HepG2 (cell line): ENCODE data around the gene ADCY7. TPM values are rescaled to one million over a fixed set of nuclear protein-coding genes. Genes with fewer than 3 reads are reported as not detected.

Experiments used
- ATF4 ChIP-seq, 2 experiments: fragments of 450-650 bp in 1 of 2; sonication (generic) in 1 of 2; formaldehyde crosslinking; IDR thresholded peaks; 2 replicates each; pipeline versions ENCODE4 v1.5.0 to v1.8.0; 2020 to 2022; ENCODE audit warnings: mild to moderate bottlenecking in 1 of 2, missing genetic modification reagents in 1 of 2
- CENPT ChIP-seq: sonication (generic); formaldehyde crosslinking; IDR thresholded peaks from 2 replicates; pipeline ENCODE4 v1.8.0; 2022; ENCODE audit warnings: low read depth, mild to moderate bottlenecking, moderate library complexity, missing genetic modification reagents
- EP300 ChIP-seq, 3 experiments: sonication (generic) in 1 of 3; formaldehyde crosslinking in 1 of 3; IDR thresholded peaks; 2 replicates each; pipeline versions ENCODE4 v1.5.1 to v1.6.1; 2011 to 2020; ENCODE audit warnings: low read depth in 2 of 3, low read length in 2 of 3, borderline replicate concordance in 1 of 3, improper control_type of control experiment in 1 of 3, mild to moderate bottlenecking in 1 of 3, missing genetic modification reagents in 1 of 3, moderate library complexity in 1 of 3
- FOXA1 ChIP-seq, 2 experiments: fragments of 450-650 bp in 1 of 2; sonication (generic) in 1 of 2; formaldehyde crosslinking in 1 of 2; IDR thresholded peaks; 2 replicates each; pipeline versions ENCODE4 v1.4.0 to v1.6.1; 2016 to 2020; ENCODE audit warnings: missing genetic modification reagents in 1 of 2
- GRHL1 ChIP-seq: sonication (generic); formaldehyde crosslinking; conservative IDR thresholded peaks from 2 replicates; pipeline ENCODE4 v1.8.0; 2022; ENCODE audit warnings: missing genetic modification reagents
- GTF3A ChIP-seq: sonication (generic); formaldehyde crosslinking; conservative IDR thresholded peaks from 2 replicates; pipeline ENCODE4 v1.4.0; 2020; ENCODE audit warnings: mild to moderate bottlenecking, missing genetic modification reagents
- HDAC1 ChIP-seq: sonication (generic); formaldehyde crosslinking; IDR thresholded peaks from 2 replicates; pipeline ENCODE4 v1.5.1; 2020; ENCODE audit warnings: mild to moderate bottlenecking, missing genetic modification reagents
- HOXD1 ChIP-seq: sonication (generic); formaldehyde crosslinking; IDR thresholded peaks from 2 replicates; pipeline ENCODE4 v1.5.0; 2020; ENCODE audit warnings: missing genetic modification reagents
- KLF15 ChIP-seq: sonication (generic); formaldehyde crosslinking; IDR thresholded peaks from 2 replicates; pipeline ENCODE4 v1.8.1; 2023; ENCODE audit warnings: borderline replicate concordance, mild to moderate bottlenecking, inconsistent platforms, missing genetic modification reagents, mixed read lengths
- MNT ChIP-seq: fragments of 450-650 bp; IDR thresholded peaks from 2 replicates; pipeline ENCODE4 v1.6.1; 2016
- REPIN1 ChIP-seq: sonication (generic); formaldehyde crosslinking; IDR thresholded peaks from 2 replicates; pipeline ENCODE4 v1.8.0; 2022; ENCODE audit warnings: missing genetic modification reagents, low read depth, mild to moderate bottlenecking, borderline replicate concordance
- ZBTB4 ChIP-seq: sonication (generic); formaldehyde crosslinking; IDR thresholded peaks from 2 replicates; pipeline ENCODE4 v1.4.0; 2020; ENCODE audit warnings: missing genetic modification reagents, mild to moderate bottlenecking, borderline replicate concordance
- ZFY ChIP-seq: sonication (generic); formaldehyde crosslinking; IDR thresholded peaks from 2 replicates; pipeline ENCODE4 v1.4.0; 2020; ENCODE audit warnings: missing genetic modification reagents
- ZNF256 ChIP-seq: sonication (generic); formaldehyde crosslinking; conservative IDR thresholded peaks from 2 replicates; pipeline ENCODE4 v1.4.0; 2020; ENCODE audit warnings: missing genetic modification reagents
- ZNF326 ChIP-seq: sonication (generic); formaldehyde crosslinking; IDR thresholded peaks from 2 replicates; pipeline ENCODE4 v1.4.0; 2020; ENCODE audit warnings: missing genetic modification reagents, borderline replicate concordance
- ZNF329 ChIP-seq: sonication (generic); formaldehyde crosslinking; IDR thresholded peaks from 2 replicates; pipeline ENCODE4 v1.9.0; 2021; ENCODE audit warnings: low read depth, mild to moderate bottlenecking, missing genetic modification reagents
- ZNF414 ChIP-seq: sonication (generic); formaldehyde crosslinking; IDR thresholded peaks from 2 replicates; pipeline ENCODE4 v1.5.0; 2020; ENCODE audit warnings: missing genetic modification reagents
- ZNF577 ChIP-seq: sonication (generic); formaldehyde crosslinking; IDR thresholded peaks from 2 replicates; pipeline ENCODE4 v1.4.0; 2020; ENCODE audit warnings: mild to moderate bottlenecking, low read depth, missing genetic modification reagents, borderline replicate concordance
- ZNF674 ChIP-seq: sonication (generic); formaldehyde crosslinking; IDR thresholded peaks from 2 replicates; pipeline ENCODE4 v1.5.0; 2020; ENCODE audit warnings: low read depth, mild to moderate bottlenecking, missing genetic modification reagents
- polyA plus RNA-seq, 8 experiments: library from polyadenylated mRNA; depleted of rRNA in 3 of 8; stranded (reverse) in 7 of 8; unstranded in 1 of 8; fragments of >200 nt; fragmentation: Illumina TruSeq in 4 of 8; extraction: Trizol in 4 of 8; gene quantifications; 2 replicates each; pipeline versions ENCODE4 v1.2.1 to v1.2.3, GENCODE V29; 2011 to 2016; ENCODE audit warnings: low read depth in 4 of 8, missing spikeins in 1 of 8, mixed read lengths in 1 of 8; ENCODE audit not compliant: insufficient read depth in 1 of 8
- total RNA-seq, 5 experiments: library from RNA; depleted of rRNA; stranded (reverse); fragments of >200 nt; fragmentation: Illumina TruSeq; extraction: Trizol; gene quantifications; 2 replicates each; pipeline ENCODE4 v1.2.3, GENCODE V29; 2016; ENCODE audit warnings: low read depth in 1 of 5

The ADCY7 gene
- total and polyA plus RNA-seq, 2 of the 13 experiments (the other 11 are each of a cell fraction or from before 2014, with no cell fraction given), result 2.2 to 4.3 TPM

GRCh38 chr16:50282955-50283631 lies 16.7 kb downstream of the ADCY7 start (continued):
- TF ChIP-seq ZNF329 (CRISPR knock-in tag) (0 out of 2 replicates have a peak, but pooled peaks have one; percentile 48), ZFY (peak; percentile 66), KLF15 (CRISPR knock-in tag) (no peak), ZNF414 (CRISPR knock-in tag) (no peak), CENPT (CRISPR knock-in tag) (no peak), ZNF577 (CRISPR knock-in tag) (no peak), EP300 (IDR thresholded peaks at IDR 0.05; ENCODE audit: low read depth in 2 of 2, low read length in 2 of 2) (peak; percentile 30 to 59; a peak in 1 of 4 replicates), EP300 (CRISPR knock-in tag; IDR thresholded peaks at IDR 0.05; ENCODE audit: borderline replicate concordance) (0 out of 2 replicates have a peak, but pooled peaks have one; percentile 25), FOXA1 (IDR thresholded peaks at IDR 0.05) (no peak), FOXA1 (CRISPR knock-in tag; IDR thresholded peaks at IDR 0.05) (no peak), ZNF256 (CRISPR knock-in tag) (no peak), ATF4 (CRISPR knock-in tag; IDR thresholded peaks at IDR 0.05) (no peak), MNT (0 out of 2 replicates have a peak, but pooled peaks have one; percentile 3), REPIN1 (CRISPR knock-in tag) (no peak), HDAC1 (CRISPR knock-in tag) (peak; percentile 77), ZBTB4 (CRISPR knock-in tag) (no peak), ZNF326 (no peak), ZNF674 (CRISPR knock-in tag) (no peak), HOXD1 (CRISPR knock-in tag) (no peak), GRHL1 (CRISPR knock-in tag) (no peak), GTF3A (CRISPR knock-in tag) (no peak)
